Measurements from ENCODE around the gene TMEM154.

The TMEM154 gene

GRCh38 chr4:152626790-152627189 is 53.0 kb downstream of the TMEM154 start:
- in situ Hi-C loops (cut with MboI; ENCODE audit: low sequenced_read_pairs, unreplicated experiment), result no loop called here
- no peak for TF ChIP-seq CTCF (IDR thresholded peaks at IDR 0.05; ENCODE audit: borderline replicate concordance, control extremely low read depth, extremely low read depth, insufficient read depth, missing control alignments)
- DNase-seq (ENCODE audit: low spot score), result no peak

- no peak for DNase-seq (ENCODE audit: low spot score)
- TF ChIP-seq CTCF (IDR thresholded peaks at IDR 0.05; ENCODE audit: borderline replicate concordance, control extremely low read depth, extremely low read depth, insufficient read depth, missing control alignments), result no peak
- in situ Hi-C loops (cut with MboI; ENCODE audit: low sequenced_read_pairs, unreplicated experiment), result no loop called here
Measured at GRCh38 chr4:152620915-152621314, 58.9 kb downstream of the TMEM154 start.

- in situ Hi-C loops (cut with MboI; ENCODE audit: low sequenced_read_pairs, unreplicated experiment), result no loop called here
- TF ChIP-seq CTCF (IDR thresholded peaks at IDR 0.05; ENCODE audit: borderline replicate concordance, control extremely low read depth, extremely low read depth, insufficient read depth, missing control alignments), result no peak
- no peak for DNase-seq (ENCODE audit: low spot score)
Measured at GRCh38 chr4:152620218-152620617, 59.6 kb downstream of the TMEM154 start.

- in situ Hi-C loops (cut with MboI; ENCODE audit: low sequenced_read_pairs, unreplicated experiment), result no loop called here
- TF ChIP-seq CTCF (IDR thresholded peaks at IDR 0.05; ENCODE audit: borderline replicate concordance, control extremely low read depth, extremely low read depth, insufficient read depth, missing control alignments), result no peak
- DNase-seq (ENCODE audit: low spot score), result no peak
Measured at GRCh38 chr4:152619556-152619955, 60.2 kb downstream of the TMEM154 start.

- DNase-seq (ENCODE audit: low spot score), result no peak
- TF ChIP-seq CTCF (IDR thresholded peaks at IDR 0.05; ENCODE audit: borderline replicate concordance, control extremely low read depth, extremely low read depth, insufficient read depth, missing control alignments), result no peak
- in situ Hi-C loops (cut with MboI; ENCODE audit: low sequenced_read_pairs, unreplicated experiment), result no loop called here
Measured at GRCh38 chr4:152618971-152619370, 60.8 kb downstream of the TMEM154 start.

- in situ Hi-C loops (cut with MboI; ENCODE audit: low sequenced_read_pairs, unreplicated experiment), result no loop called here
- DNase-seq (ENCODE audit: low spot score), result no peak
- no peak for TF ChIP-seq CTCF (IDR thresholded peaks at IDR 0.05; ENCODE audit: borderline replicate concordance, control extremely low read depth, extremely low read depth, insufficient read depth, missing control alignments)
Measured at GRCh38 chr4:152616804-152617203, 63.0 kb downstream of the TMEM154 start.

Data from GM13976 (cell line).